ENCODE results near the gene FHIT.

DNA sequence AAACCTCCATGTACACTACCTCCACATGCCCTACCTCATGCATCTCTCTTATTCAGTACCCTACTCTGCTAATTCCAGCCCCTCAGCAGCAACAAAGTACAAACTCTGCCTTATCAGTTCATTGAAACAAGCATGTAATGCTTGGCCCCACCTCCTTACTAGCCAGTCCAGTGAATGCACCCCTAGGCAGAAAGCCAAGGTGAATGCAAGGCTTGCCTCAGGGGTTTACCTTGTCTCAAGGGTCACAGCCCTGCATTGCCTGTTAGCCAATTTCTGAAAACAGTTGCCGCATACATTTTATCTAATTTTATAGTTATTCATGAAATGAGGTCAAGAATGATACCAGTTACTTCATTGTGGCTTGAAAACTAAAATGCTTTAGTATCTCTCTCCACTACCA lies 576.4 kb downstream of the FHIT start:
- TF ChIP-seq RFX5 (IDR thresholded peaks at IDR 0.05; ENCODE audit: low read depth, low read length) (no peak), CTCF (conservative IDR thresholded peaks at IDR 0.05; ENCODE audit: low read depth, low read length) (no peak), RCOR1 (IDR thresholded peaks at IDR 0.05; ENCODE audit: insufficient replicate concordance, low read length) (no peak), BHLHE40 (IDR thresholded peaks at IDR 0.05; ENCODE audit: low read depth, low read length) (no peak), POLR2A (IDR thresholded peaks at IDR 0.05; ENCODE audit: low read depth, low read length) (no peak), ELK1 (IDR thresholded peaks at IDR 0.05; ENCODE audit: borderline replicate concordance, low read depth, low read length) (no peak), SMC3 (IDR thresholded peaks at IDR 0.05; ENCODE audit: low read depth, low read length) (no peak), MAFK (IDR thresholded peaks at IDR 0.05; ENCODE audit: low read depth, low read length) (no peak), CEBPB (IDR thresholded peaks at IDR 0.05; ENCODE audit: low read depth, low read length) (no peak)
